Dermis blood vessel endothelial cell (primary cell): ENCODE results near the gene CNBP. TPM values are rescaled to one million over a fixed set of nuclear protein-coding genes. Genes with fewer than 3 reads are reported as not detected.
A peak's percentile ranks its signal among the peaks of the same experiment; 100 is the strongest.
"Not testable (repeated sequence)": the region's sequence is repeated elsewhere in the genome, so short reads cannot be mapped to it uniquely, and the experiment has no call there.

Experiments
- DNase-seq: peaks from one replicate; pipeline ENCODE4 v3.0.0; 2010
- total RNA-seq: library from RNA; depleted of rRNA; stranded (reverse); fragments of >200 nt; gene quantifications from 2 replicates; pipeline ENCODE4 v1.2.3, GENCODE V29; 2014

CNBP gene
- total RNA-seq = 251 and 283 TPM in 2 replicates

- peak; percentile 96 for DNase-seq
Measured at GRCh38 chr3:129183569-129184395, at the start of gene CNBP. Gene CNBP, minus strand, starts transcription at chr3:129183896. Its CDS starts 12,139 bp downstream, at chr3:129171757.

GRCh38 chr3:129231331-129232119 is 47.8 kb upstream of the CNBP start:
- DNase-seq = no peak

GRCh38 chr3:129230311-129231019 is 46.8 kb upstream of the CNBP start:
- DNase-seq = peak; percentile 57

GRCh38 chr3:129228891-129229585 is 45.3 kb upstream of the CNBP start:
- DNase-seq = peak; percentile 68

- peak; percentile 94 for DNase-seq
Measured at GRCh38 chr3:129226374-129226773, 42.7 kb upstream of the CNBP start.

GRCh38 chr3:129224984-129225393 is 41.3 kb upstream of the CNBP start:
- peak; percentile 58 for DNase-seq

- DNase-seq = not testable (repeated sequence)
Measured at GRCh38 chr3:129224387-129224786, 40.7 kb upstream of the CNBP start.

GRCh38 chr3:129218742-129219141 is 35.0 kb upstream of the CNBP start:
- DNase-seq = no peak

- no peak for DNase-seq
Measured at GRCh38 chr3:129213238-129213637, 29.5 kb upstream of the CNBP start.

GRCh38 chr3:129211772-129212171 is 28.1 kb upstream of the CNBP start:
- DNase-seq = peak; percentile 77

GRCh38 chr3:129211345-129211744 is 27.6 kb upstream of the CNBP start:
- DNase-seq = no peak

- no peak for DNase-seq
Measured at GRCh38 chr3:129207479-129207878, 23.8 kb upstream of the CNBP start.

GRCh38 chr3:129205109-129205832 is 21.6 kb upstream of the CNBP start:
- no peak for DNase-seq

- DNase-seq = no peak
Measured at GRCh38 chr3:129204473-129204872, 20.8 kb upstream of the CNBP start.

- DNase-seq = no peak
Measured at GRCh38 chr3:129199366-129199765, 15.7 kb upstream of the CNBP start.

- DNase-seq = peak; percentile 23
Measured at GRCh38 chr3:129197321-129197720, 13.6 kb upstream of the CNBP start.

GRCh38 chr3:129196601-129197000 is 12.9 kb upstream of the CNBP start:
- peak; percentile 19 for DNase-seq

- peak; percentile 83 for DNase-seq
Measured at GRCh38 chr3:129195731-129196256, 12.1 kb upstream of the CNBP start.

GRCh38 chr3:129189793-129190192 is 6.1 kb upstream of the CNBP start:
- DNase-seq = not testable (repeated sequence)

GRCh38 chr3:129187857-129188256 is 4.2 kb upstream of the CNBP start:
- DNase-seq = no peak

GRCh38 chr3:129185783-129186182 is 2.1 kb upstream of the CNBP start:
- no peak for DNase-seq
